ENCODE results near the gene SDS. TPM values are rescaled to one million over a fixed set of nuclear protein-coding genes. Genes with fewer than 3 reads are reported as not detected.
A peak's percentile ranks its signal among the peaks of the same experiment; 100 is the strongest.

SDS gene
- total and polyA plus RNA-seq, 2 of the 13 experiments (the other 11 are each of a cell fraction or from before 2014, with no cell fraction given) = not detected

GRCh38 chr12:113359133-113359938 is 44.4 kb downstream of the SDS start:
- 41% methylated on average over 6 of the region's 11 CpGs for WGBS (ENCODE audit: low lambda C conversion rate)
- ATAC-seq (peak; percentile 6), FAIRE-seq (no peak), DNase-seq (ENCODE audit: low spot score) (no peak)
- no peaks in the 10 kb centered on the region for H3K9me3 ChIP-seq (ENCODE audit: low read length)
- intact Hi-C loops (cut with micrococcal nuclease; ENCODE audit: unreplicated experiment) = loop anchor here (1.0 to 5.0 kb wide), 2 partner anchors 47 to 157 kb away; no protein-coding TSS in a partner anchor
- no peak overlapping the region for H2AFZ ChIP-seq (ENCODE audit: low read length)
- H3K36me3 ChIP-seq (replicated peaks in 1 of 2; ENCODE audit: control insufficient read depth in 1 of 2, insufficient read depth in 2 of 2, low read length in 2 of 2) = peaks cover 0 to 1% of the 10 kb centered on the region in 2 experiments; a peak in 1 of 5 replicates
- BruUV-seq (replicated peaks) = no TSS peak
- H3K79me2 ChIP-seq (ENCODE audit: insufficient read depth, low read length) = no peaks in the 10 kb centered on the region
- CTCF ChIA-PET (ENCODE audit: low intra/inter-chr PET ratio, low total read pairs) = interaction anchor here (0.5 to 0.8 kb wide), 2 partner anchors 47 to 134 kb away, joined by 3 read pairs; no protein-coding TSS in a partner anchor
- peak overlapping the region; percentile 38 for H3K27ac ChIP-seq (ENCODE audit: extremely low read length, insufficient read depth, low read length)
- peak overlapping the region; percentile 86 for H3K4me2 ChIP-seq (ENCODE audit: low read depth, low read length)
- H3K4me3 ChIP-seq (replicated peaks in 1 of 3; ENCODE audit: insufficient read depth in 1 of 3, low read depth in 2 of 3, low read length in 3 of 3) = peak overlapping the region; percentile 80 to 94 (median 86)
- peaks cover 7% of the 10 kb centered on the region for H4K20me1 ChIP-seq (ENCODE audit: insufficient read depth, low read length)
- H3K9ac ChIP-seq (ENCODE audit: insufficient read depth, low read depth, low read length) = peak overlapping the region; percentile 73
- H3K4me1 ChIP-seq (ENCODE audit: insufficient read depth, low read length) = peaks cover 37% of the 10 kb centered on the region
- in situ Hi-C loops (cut with HindIII; ENCODE audit: extremely low pct_ligation_motif_present, low pct_unique_long_range_greater_than_20kb) = loop anchor here (10.0 kb wide), 1 partner anchor 165 kb away; no protein-coding TSS in a partner anchor
- POLR2A ChIA-PET = interaction anchor here (1.8 kb wide), 1 partner anchor 24 kb away, joined by 14 read pairs; the partner anchor contains the start of gene SLC8B1
- no peaks in the 10 kb centered on the region; a peak in 1 of 5 replicates for H3K27me3 ChIP-seq (ENCODE audit: control insufficient read depth in 1 of 2, insufficient read depth in 2 of 2, low read length in 2 of 2)
- no peak for TF ChIP-seq CBX2 (IDR thresholded peaks at IDR 0.05; ENCODE audit: low read depth, low read length)
- no peak for TF ChIP-seq CBX2 (CRISPR knock-in tag; IDR thresholded peaks at IDR 0.05; ENCODE audit: low read depth)
- no peak for TF ChIP-seq HNRNPLL (IDR thresholded peaks at IDR 0.05; ENCODE audit: low read depth, low read length, poor library complexity, severe bottlenecking)
- TF ChIP-seq FOXC1 (CRISPR knock-in tag; IDR thresholded peaks at IDR 0.05; ENCODE audit: borderline replicate concordance) = peak; percentile 2; the same call in 1 of the 2 replicates
- TF ChIP-seq ZNF598 (CRISPR knock-in tag; IDR thresholded peaks at IDR 0.05; ENCODE audit: borderline replicate concordance) = no peak
- 0 out of 2 replicates have a peak, but pooled peaks have one; percentile 9 for TF ChIP-seq ZFP90 (CRISPR knock-in tag; IDR thresholded peaks at IDR 0.05; ENCODE audit: borderline replicate concordance)
- peak; percentile 43; the same call in 1 of the 2 replicates for TF ChIP-seq ZNF891 (CRISPR knock-in tag; IDR thresholded peaks at IDR 0.05)
- TF ChIP-seq ZNF839 (CRISPR knock-in tag; IDR thresholded peaks at IDR 0.05; ENCODE audit: borderline replicate concordance) = peak; percentile 14; the same call in 1 of the 2 replicates
- TF ChIP-seq ZBTB42 (CRISPR knock-in tag; IDR thresholded peaks at IDR 0.05) = 0 out of 2 replicates have a peak, but pooled peaks have one; percentile 22
- no peak for TF ChIP-seq ZBTB20 (CRISPR knock-in tag; IDR thresholded peaks at IDR 0.05; ENCODE audit: borderline replicate concordance, low read depth)
- no peak for TF ChIP-seq RELA (CRISPR knock-in tag; IDR thresholded peaks at IDR 0.05)
- no peak for TF ChIP-seq ZNF142 (CRISPR knock-in tag; IDR thresholded peaks at IDR 0.05)
- TF ChIP-seq SMAD9 (CRISPR knock-in tag; IDR thresholded peaks at IDR 0.05) = no peak
- TF ChIP-seq NFKB2 (CRISPR knock-in tag; IDR thresholded peaks at IDR 0.05; ENCODE audit: borderline replicate concordance) = 0 out of 2 replicates have a peak, but pooled peaks have one; percentile 6
- 0 out of 2 replicates have a peak, but pooled peaks have one; percentile 62 for TF ChIP-seq THAP8 (CRISPR knock-in tag; IDR thresholded peaks at IDR 0.05; ENCODE audit: borderline replicate concordance)
